Esophagus squamous epithelium (tissue), 4 donors: Measurements from ENCODE around the gene GSTM2.

Experiments used
- CTCF ChIP-seq, 6 experiments: fragments of 450-650 bp in 4 of 6; fragments of 200-600 bp in 2 of 6; sonication (generic) in 2 of 6; IDR thresholded peaks; one replicate each; pipeline ENCODE4 v1.5.1; 2016 to 2019; ENCODE audit warnings: antibody characterized with exemption in 6 of 6, mild to moderate bottlenecking in 4 of 6, moderate library complexity in 4 of 6
- POLR2A ChIP-seq, 4 donors: fragments of 450-650 bp; IDR thresholded peaks; one replicate each; pipeline ENCODE4 v1.6.1; 2017; ENCODE audit warnings: antibody characterized with exemption in 4 of 4, mild to moderate bottlenecking in 4 of 4, moderate library complexity in 3 of 4

- no peak for TF ChIP-seq CTCF (IDR thresholded peaks at IDR 0.05)
- no peak for TF ChIP-seq POLR2A (IDR thresholded peaks at IDR 0.05)
These were observed 36.3 kb downstream of the GSTM2 start for GRCh38 chr1:109704173-109704572.
